Fibroblast of pulmonary artery (primary cell): ENCODE results near the gene EPHA10.
"Not testable (repeated sequence)": the region's sequence is repeated elsewhere in the genome, so short reads cannot be mapped to it uniquely, and the experiment has no call there.

Source experiments
- DNase-seq: peaks from one replicate; pipeline ENCODE4 v3.0.0-alpha.2; 2010; ENCODE audit warnings: low read depth
- H3K4me3 ChIP-seq: replicated peaks from 2 replicates; pipeline ENCODE4 v1.5.1; 2011; ENCODE audit warnings: low read depth, mild to moderate bottlenecking, control low read depth, low read length, moderate library complexity
- TF ChIP-seq, protein P1 (sequence below): IDR thresholded peaks from 2 replicates; pipeline ENCODE4 v1.5.1; 2011; ENCODE audit warnings: mild to moderate bottlenecking, control low read depth, low read length, inconsistent platforms; ENCODE audit errors: missing control alignments

Gene EPHA10

GRCh38 chr1:37793773-37794371 lies 29.0 kb upstream of the EPHA10 start, which contains the start of gene MANEAL:
Gene MANEAL (plus strand): TSS chr1:37793847. CDS start chr1:37794183, 336 bp downstream.
- TF ChIP-seq, protein P1, sequence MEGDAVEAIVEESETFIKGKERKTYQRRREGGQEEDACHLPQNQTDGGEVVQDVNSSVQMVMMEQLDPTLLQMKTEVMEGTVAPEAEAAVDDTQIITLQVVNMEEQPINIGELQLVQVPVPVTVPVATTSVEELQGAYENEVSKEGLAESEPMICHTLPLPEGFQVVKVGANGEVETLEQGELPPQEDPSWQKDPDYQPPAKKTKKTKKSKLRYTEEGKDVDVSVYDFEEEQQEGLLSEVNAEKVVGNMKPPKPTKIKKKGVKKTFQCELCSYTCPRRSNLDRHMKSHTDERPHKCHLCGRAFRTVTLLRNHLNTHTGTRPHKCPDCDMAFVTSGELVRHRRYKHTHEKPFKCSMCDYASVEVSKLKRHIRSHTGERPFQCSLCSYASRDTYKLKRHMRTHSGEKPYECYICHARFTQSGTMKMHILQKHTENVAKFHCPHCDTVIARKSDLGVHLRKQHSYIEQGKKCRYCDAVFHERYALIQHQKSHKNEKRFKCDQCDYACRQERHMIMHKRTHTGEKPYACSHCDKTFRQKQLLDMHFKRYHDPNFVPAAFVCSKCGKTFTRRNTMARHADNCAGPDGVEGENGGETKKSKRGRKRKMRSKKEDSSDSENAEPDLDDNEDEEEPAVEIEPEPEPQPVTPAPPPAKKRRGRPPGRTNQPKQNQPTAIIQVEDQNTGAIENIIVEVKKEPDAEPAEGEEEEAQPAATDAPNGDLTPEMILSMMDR, result no peak
- peak; percentile 57 for DNase-seq
- peak within 1 kb of the TSS; percentile 40 for H3K4me3 ChIP-seq

- DNase-seq, result no peak
- TF ChIP-seq, protein P1, result no peak
- no peak overlapping the region for H3K4me3 ChIP-seq
These were observed 28.2 kb upstream of the EPHA10 start for GRCh38 chr1:37792943-37793686.

GRCh38 chr1:37782491-37782890 lies 17.6 kb upstream of the EPHA10 start:
- TF ChIP-seq, protein P1, result no peak
- H3K4me3 ChIP-seq, result no peak overlapping the region
- no peak for DNase-seq

- TF ChIP-seq, protein P1, result no peak
- DNase-seq, result no peak
- H3K4me3 ChIP-seq, result no peak overlapping the region
These were observed 13.7 kb upstream of the EPHA10 start for GRCh38 chr1:37778654-37779053.

DNA sequence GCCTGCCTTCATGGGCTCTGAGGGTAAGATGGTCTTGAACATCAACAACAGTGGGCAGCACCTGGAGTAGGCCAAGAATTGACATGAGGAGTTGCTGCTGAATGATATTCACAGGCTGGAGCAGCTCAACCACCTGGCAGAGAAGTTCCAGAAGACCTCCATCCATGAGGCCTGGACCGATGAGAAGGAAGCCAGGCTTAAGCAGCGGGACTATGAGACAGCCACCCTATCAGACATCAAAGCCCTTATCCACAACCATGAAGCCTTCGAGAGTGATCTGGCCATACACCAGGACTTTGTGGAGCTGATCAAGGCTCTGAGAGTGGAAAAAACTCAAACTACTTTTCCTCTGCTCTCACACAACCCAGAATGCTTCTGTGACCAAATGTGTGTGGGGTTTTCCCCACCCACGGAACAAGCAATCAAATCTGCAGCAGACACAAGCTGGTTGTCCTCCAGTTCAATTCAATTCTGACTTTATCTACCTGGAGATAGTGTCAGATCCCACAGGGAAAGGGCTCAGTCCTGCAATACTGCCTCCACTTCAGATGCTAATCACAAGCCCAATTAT lies 12.1 kb upstream of the EPHA10 start:
- no peak overlapping the region for H3K4me3 ChIP-seq
- TF ChIP-seq, protein P1, result no peak
- no peak for DNase-seq

DNA sequence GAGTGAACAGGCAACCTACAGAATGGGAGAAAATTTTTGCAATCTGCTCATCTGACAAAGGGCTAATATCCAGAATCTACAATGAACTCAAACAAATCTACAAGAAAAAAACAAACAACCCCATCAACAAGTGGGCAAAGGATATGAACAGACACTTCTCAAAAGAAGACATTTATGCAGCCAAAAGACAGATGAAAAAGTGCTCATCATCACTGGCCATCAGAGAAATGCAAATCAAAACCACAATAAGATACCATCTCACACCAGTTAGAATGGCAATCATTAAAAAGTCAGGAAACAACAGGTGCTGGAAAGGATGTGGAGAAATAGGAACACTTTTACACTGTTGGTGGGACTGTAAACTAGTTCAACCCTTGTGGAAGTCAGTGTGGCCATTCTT lies 6.5 kb upstream of the EPHA10 start:
- not testable (repeated sequence) for DNase-seq, H3K4me3 ChIP-seq

DNA sequence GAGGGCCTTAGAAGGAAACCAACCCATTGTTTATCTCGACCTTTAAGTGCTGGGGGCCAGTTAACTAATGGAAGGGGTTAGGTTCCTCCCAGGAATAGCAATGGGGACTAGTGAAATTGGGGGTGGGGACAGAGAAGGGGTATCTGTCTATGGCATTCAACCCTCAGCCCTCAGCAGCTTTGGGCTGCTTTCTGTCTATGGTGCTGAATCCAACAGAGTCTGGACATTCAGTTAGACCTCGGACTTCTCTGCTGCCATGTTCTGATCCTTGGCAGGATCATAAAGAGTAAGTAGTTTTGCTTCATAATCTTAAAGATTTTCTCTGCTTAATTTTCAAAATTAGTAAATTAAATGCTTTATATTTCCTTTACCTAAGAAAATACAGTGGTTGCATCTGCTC lies 2.6 kb upstream of the EPHA10 start:
- no peak for DNase-seq
- TF ChIP-seq, protein P1, result no peak
- H3K4me3 ChIP-seq, result no peak overlapping the region
